HAP-1 (cell line): Measurements from ENCODE around the gene CHN1.
A peak's percentile ranks its signal among the peaks of the same experiment; 100 is the strongest.

Experiments
- DNase-seq, 2 experiments: peaks; one replicate each; pipeline ENCODE4 v3.0.0-alpha.2; 2016 to 2020; ENCODE audit warnings: low spot score in 2 of 2
- H3K27me3 ChIP-seq: fragments of 250-450 bp; sonication (Bioruptor Pico); 2 replicates; pipeline ENCODE4 v1.5.1; 2020; ENCODE audit warnings: low read depth, mild to moderate bottlenecking, moderate library complexity
- H3K36me3 ChIP-seq: fragments of 250-450 bp; sonication (Bioruptor Pico); replicated peaks from 2 replicates; pipeline ENCODE4 v1.5.1; 2020; ENCODE audit warnings: mild to moderate bottlenecking
- H3K4me1 ChIP-seq: fragments of 250-450 bp; sonication (Bioruptor Pico); 2 replicates; pipeline ENCODE4 v1.5.1; 2020; ENCODE audit warnings: mild to moderate bottlenecking
- H3K4me3 ChIP-seq: fragments of 250-450 bp; sonication (Bioruptor Pico); 2 replicates; pipeline ENCODE4 v1.5.1; 2020; ENCODE audit warnings: mild to moderate bottlenecking, moderate library complexity
- H3K9me3 ChIP-seq: fragments of 250-450 bp; sonication (Bioruptor Pico); 2 replicates; pipeline ENCODE4 v1.5.1; 2020; ENCODE audit warnings: mild to moderate bottlenecking, moderate library complexity
- in situ Hi-C: fragments of 300-500 bp; cut with MboI; formaldehyde crosslinking; loops from 3 replicates; pipeline ENCODE4 v1.14.3; 2020; ENCODE audit warnings: low sequenced_read_pairs, inconsistent platforms, mixed read lengths

CHN1 gene

GRCh38 chr2:174824068-174824467 lies 181.1 kb downstream of the CHN1 start:
- H3K4me1 ChIP-seq: peaks cover 58% of the 10 kb centered on the region
- in situ Hi-C loops: no loop called here
- DNase-seq: no peak
- H3K27me3 ChIP-seq: no peaks in the 10 kb centered on the region
- H3K36me3 ChIP-seq: peaks cover 20% of the 10 kb centered on the region
- no peak overlapping the region for H3K4me3 ChIP-seq
- no peaks in the 10 kb centered on the region; the same call in 1 of the 2 replicates for H3K9me3 ChIP-seq

GRCh38 chr2:174821628-174822027 lies 183.6 kb downstream of the CHN1 start:
- no peak overlapping the region for H3K4me3 ChIP-seq
- no peaks in the 10 kb centered on the region for H3K27me3 ChIP-seq
- no peak for DNase-seq
- peaks cover 20% of the 10 kb centered on the region for H3K36me3 ChIP-seq
- no peaks in the 10 kb centered on the region; the same call in 1 of the 2 replicates for H3K9me3 ChIP-seq
- in situ Hi-C loops: no loop called here
- peaks cover 39% of the 10 kb centered on the region for H3K4me1 ChIP-seq

- Histone ChIP-seq H3K4me1 (peaks cover 26% of the 10 kb centered on the region), H3K27me3 (no peaks in the 10 kb centered on the region), H3K36me3 (peaks cover 20% of the 10 kb centered on the region), H3K4me3 (no peak overlapping the region), H3K9me3 (no peaks in the 10 kb centered on the region; the same call in 1 of the 2 replicates)
- no peak for DNase-seq
- in situ Hi-C loops: no loop called here
Observed at GRCh38 chr2:174820361-174820760, 184.8 kb downstream of the CHN1 start.

DNA sequence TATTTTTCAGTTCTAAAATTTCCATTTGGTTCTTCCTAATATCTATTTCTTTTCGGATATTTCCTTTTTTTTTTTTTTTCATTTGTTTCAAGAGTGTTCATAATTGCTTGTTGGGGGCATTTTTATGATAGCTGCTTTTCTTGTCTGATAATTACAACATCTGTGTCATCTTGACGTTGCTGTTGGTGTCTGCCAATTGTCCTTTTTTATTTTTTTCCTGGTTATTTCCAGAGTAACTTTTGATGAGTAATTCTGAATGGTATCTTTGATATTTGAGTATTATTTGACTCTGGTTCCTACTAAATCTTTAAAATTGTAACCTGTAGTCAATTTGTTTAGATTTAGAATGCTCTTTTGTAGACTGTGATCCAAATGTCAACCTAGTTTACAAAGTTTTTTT lies 189.7 kb downstream of the CHN1 start:
- H3K36me3 ChIP-seq: peaks cover 8% of the 10 kb centered on the region
- no peak overlapping the region for H3K4me3 ChIP-seq
- peaks cover 5% of the 10 kb centered on the region for H3K4me1 ChIP-seq
- in situ Hi-C loops: no loop called here
- no peaks in the 10 kb centered on the region for H3K27me3 ChIP-seq
- H3K9me3 ChIP-seq: no peaks in the 10 kb centered on the region; the same call in 1 of the 2 replicates
- no peak for DNase-seq

GRCh38 chr2:174812037-174812436 lies 193.1 kb downstream of the CHN1 start:
- Histone ChIP-seq H3K27me3 (no peaks in the 10 kb centered on the region), H3K4me1 (peaks cover 8% of the 10 kb centered on the region), H3K4me3 (no peak overlapping the region), H3K36me3 (peaks cover 18% of the 10 kb centered on the region), H3K9me3 (no peaks in the 10 kb centered on the region)
- no peak for DNase-seq
- in situ Hi-C loops: no loop called here

DNA sequence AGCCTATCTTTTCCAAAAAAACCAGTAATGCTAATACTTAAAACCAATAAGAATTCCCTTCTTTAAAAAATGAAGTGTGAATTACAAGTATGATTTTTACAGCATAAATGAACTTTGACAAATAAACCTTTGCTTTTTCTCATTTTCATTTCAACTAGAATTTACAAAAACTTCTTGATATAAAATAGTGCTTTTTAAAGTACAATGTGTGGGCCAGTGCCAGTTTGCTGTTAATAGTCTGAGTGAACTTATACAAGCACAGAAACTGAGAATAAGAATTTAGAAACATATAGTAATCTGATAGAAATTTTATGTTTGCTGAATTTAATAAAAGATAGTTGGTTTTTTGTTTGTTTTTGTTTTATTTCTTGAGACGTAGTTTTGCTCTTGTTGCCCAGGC lies 197.2 kb downstream of the CHN1 start:
- Histone ChIP-seq H3K4me3 (no peak overlapping the region), H3K4me1 (peaks cover 8% of the 10 kb centered on the region), H3K27me3 (no peaks in the 10 kb centered on the region), H3K9me3 (no peaks in the 10 kb centered on the region), H3K36me3 (peaks cover 34% of the 10 kb centered on the region)
- in situ Hi-C loops: no loop called here
- DNase-seq: no peak

- in situ Hi-C loops: no loop called here
- H3K4me3 ChIP-seq: no peak overlapping the region
- H3K9me3 ChIP-seq: no peaks in the 10 kb centered on the region
- H3K27me3 ChIP-seq: no peaks in the 10 kb centered on the region
- peaks cover 17% of the 10 kb centered on the region for H3K4me1 ChIP-seq
- no peak for DNase-seq
- H3K36me3 ChIP-seq: peaks cover 45% of the 10 kb centered on the region
Observed at GRCh38 chr2:174805803-174806202, 199.4 kb downstream of the CHN1 start.

DNA sequence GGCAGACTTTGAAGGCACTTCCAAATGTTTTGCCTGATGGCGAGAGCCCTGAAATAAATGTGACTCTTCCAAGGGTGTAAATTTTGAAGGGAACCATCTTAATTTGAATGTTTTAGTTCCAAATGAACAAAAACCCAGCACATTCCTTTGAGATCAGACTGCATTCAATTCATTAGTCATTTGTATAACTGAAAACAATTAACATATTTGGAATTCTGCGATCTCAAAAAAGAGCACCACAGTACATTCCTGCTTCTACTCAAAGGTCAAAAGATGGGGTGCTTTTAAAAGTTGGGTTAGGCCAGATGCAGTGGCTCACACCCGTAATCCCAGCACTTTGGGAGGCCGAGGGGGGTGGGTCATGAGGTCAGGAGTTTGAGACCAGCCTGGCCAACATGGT lies 202.7 kb downstream of the CHN1 start:
- Histone ChIP-seq H3K4me1 (peaks cover 8% of the 10 kb centered on the region), H3K36me3 (peaks cover 41% of the 10 kb centered on the region), H3K27me3 (no peaks in the 10 kb centered on the region), H3K9me3 (no peaks in the 10 kb centered on the region), H3K4me3 (no peak overlapping the region)
- no peak for DNase-seq
- in situ Hi-C loops: no loop called here

GRCh38 chr2:174800436-174801205 lies 204.6 kb downstream of the CHN1 start:
- DNase-seq: no peak
- H3K27me3 ChIP-seq: no peaks in the 10 kb centered on the region
- H3K36me3 ChIP-seq: peaks cover 34% of the 10 kb centered on the region
- in situ Hi-C loops: no loop called here
- H3K4me3 ChIP-seq: no peak overlapping the region
- no peaks in the 10 kb centered on the region for H3K9me3 ChIP-seq
- H3K4me1 ChIP-seq: peaks cover 21% of the 10 kb centered on the region

DNA sequence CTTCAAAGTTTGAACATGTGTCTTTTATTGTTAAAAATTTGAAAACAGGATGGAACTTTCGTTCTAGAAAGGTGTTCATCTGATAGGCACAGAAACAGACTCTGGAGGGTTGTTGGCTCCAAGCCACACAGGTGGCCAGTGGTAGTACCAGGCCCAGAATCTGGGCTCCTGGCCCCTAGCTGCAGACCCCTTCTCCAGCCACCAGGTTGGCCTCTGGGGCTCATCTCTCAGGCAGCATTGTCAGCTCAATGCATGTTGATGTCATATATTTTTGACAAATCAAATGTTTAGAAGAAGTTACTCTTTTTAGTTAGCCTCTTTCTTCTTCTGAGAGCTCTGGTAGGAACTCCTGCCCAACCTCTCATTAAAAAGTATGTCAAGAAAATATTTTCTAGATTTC lies 206.4 kb downstream of the CHN1 start:
- Histone ChIP-seq H3K4me3 (no peak overlapping the region), H3K4me1 (peaks cover 25% of the 10 kb centered on the region), H3K9me3 (no peaks in the 10 kb centered on the region), H3K36me3 (peaks cover 25% of the 10 kb centered on the region), H3K27me3 (no peaks in the 10 kb centered on the region)
- in situ Hi-C loops: no loop called here
- DNase-seq: no peak

DNA sequence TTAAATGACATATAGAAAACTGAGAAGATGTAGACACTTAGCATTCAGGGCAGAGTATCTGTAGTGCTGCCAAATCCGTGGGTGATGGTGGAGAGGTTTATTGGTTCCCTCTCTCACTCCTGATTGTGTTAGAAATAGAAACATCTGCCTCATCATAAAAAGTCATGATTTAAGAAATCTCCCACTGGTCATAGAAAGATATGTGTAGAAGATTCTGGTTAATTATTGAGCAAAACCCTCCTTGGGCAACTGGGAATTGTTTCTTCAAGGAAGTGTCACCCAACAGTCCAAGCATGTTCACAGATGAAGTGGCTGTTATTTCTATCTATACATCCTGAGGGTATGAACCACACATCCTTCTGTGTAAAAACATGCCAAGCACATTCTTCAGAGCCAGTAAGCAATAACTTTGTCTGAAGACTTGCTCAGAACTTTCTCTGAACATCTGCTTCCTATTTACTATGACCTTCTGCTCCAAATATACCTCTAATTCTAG lies 207.4 kb downstream of the CHN1 start:
- no peak for DNase-seq
- H3K4me1 ChIP-seq: peaks cover 30% of the 10 kb centered on the region
- peaks cover 25% of the 10 kb centered on the region for H3K36me3 ChIP-seq
- no peaks in the 10 kb centered on the region for H3K9me3 ChIP-seq
- no peak overlapping the region for H3K4me3 ChIP-seq
- in situ Hi-C loops: no loop called here
- H3K27me3 ChIP-seq: no peaks in the 10 kb centered on the region

DNA sequence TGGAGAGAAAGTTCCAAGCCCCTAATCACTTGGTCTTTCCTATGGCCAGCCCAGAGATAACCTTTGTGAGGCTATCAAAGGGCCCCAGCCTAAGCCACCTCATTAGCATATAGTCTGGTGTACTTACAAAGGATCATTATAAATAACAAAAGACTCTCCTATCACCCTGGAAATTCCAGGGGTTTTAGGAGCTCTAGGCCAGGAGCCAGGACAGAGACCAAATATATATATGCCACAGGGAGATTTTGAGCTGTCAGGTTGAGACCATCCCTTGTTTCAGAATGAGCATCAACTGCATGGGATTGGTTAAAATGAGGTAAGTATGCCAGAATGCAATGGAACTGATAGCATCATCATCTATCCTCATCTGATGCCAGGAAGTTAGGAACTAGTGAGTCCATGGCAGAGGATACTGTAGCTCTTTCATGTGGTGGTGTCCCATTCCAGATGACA lies 208.8 kb downstream of the CHN1 start:
- no peaks in the 10 kb centered on the region for H3K27me3 ChIP-seq
- H3K36me3 ChIP-seq: peaks cover 20% of the 10 kb centered on the region
- peak; percentile 63 to 71 for DNase-seq
- in situ Hi-C loops: no loop called here
- no peak overlapping the region for H3K4me3 ChIP-seq
- H3K4me1 ChIP-seq: peaks cover 31% of the 10 kb centered on the region
- no peaks in the 10 kb centered on the region for H3K9me3 ChIP-seq

- Histone ChIP-seq H3K27me3 (no peaks in the 10 kb centered on the region), H3K4me3 (no peak overlapping the region), H3K4me1 (peaks cover 31% of the 10 kb centered on the region), H3K9me3 (no peaks in the 10 kb centered on the region), H3K36me3 (peaks cover 7% of the 10 kb centered on the region)
- no peak for DNase-seq
- in situ Hi-C loops: no loop called here
Observed at GRCh38 chr2:174794851-174795374, 210.3 kb downstream of the CHN1 start.

DNA sequence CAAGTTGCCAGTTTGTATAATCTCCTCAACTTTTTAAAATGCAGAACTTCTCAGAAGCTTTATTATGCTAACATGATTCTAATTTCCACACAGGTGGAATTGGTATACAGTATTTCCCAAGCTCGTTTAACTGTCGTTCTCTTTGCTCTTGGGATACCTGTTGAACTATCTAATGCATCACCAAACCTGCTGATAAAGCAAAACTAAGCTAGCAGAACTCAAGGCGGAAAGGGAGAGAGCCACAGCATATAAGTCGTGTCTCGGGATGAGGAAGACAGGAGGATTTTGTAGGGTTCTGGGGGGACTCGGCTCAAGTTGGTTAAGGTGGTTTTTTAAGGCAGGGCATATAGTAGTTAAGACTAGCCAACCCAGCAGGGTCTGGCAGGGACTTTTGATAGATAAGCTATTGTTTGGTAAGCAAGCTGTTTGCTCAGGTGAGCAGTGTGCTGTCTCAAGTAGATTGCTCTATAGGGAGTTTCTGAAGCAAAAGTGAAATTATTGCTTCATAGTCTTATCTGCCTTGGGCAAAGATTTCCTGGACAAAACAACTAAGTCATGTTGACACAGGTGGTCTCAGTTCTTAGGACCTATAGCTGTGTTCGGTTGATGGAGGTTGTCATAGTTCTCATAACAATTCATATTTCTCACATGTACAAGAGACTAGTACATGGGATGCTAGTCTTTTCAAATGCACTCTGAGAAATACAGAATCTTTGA lies 212.7 kb downstream of the CHN1 start:
- H3K4me1 ChIP-seq: peaks cover 41% of the 10 kb centered on the region
- no peak for DNase-seq
- no peaks in the 10 kb centered on the region for H3K36me3 ChIP-seq
- no peak overlapping the region for H3K4me3 ChIP-seq
- no peaks in the 10 kb centered on the region for H3K27me3 ChIP-seq
- in situ Hi-C loops: no loop called here
- H3K9me3 ChIP-seq: no peaks in the 10 kb centered on the region
